KMS-11 (cell line): ENCODE measurements around the gene SPAG6.
A peak's percentile ranks its signal among the peaks of the same experiment; 100 is the strongest.

Experiments
- H2AFZ ChIP-seq: fragments of 200-600 bp; sonication (generic); 2 replicates; pipeline ENCODE4 v1.6.1; 2016; ENCODE audit warnings: antibody characterized with exemption, mixed run types, low read depth
- H3K27ac ChIP-seq: fragments of 200-600 bp; sonication (generic); 2 replicates; pipeline ENCODE4 v1.6.1; 2016; ENCODE audit warnings: mild to moderate bottlenecking, mixed run types
- H3K27me3 ChIP-seq: fragments of 200-600 bp; sonication (generic); 2 replicates; pipeline ENCODE4 v1.6.1; 2017; ENCODE audit warnings: mild to moderate bottlenecking, low read depth, mixed run types, moderate library complexity; ENCODE audit not compliant: insufficient read depth
- H3K36me3 ChIP-seq: fragments of 200-600 bp; sonication (generic); 2 replicates; pipeline ENCODE4 v1.6.1; 2017; ENCODE audit warnings: mild to moderate bottlenecking, mixed run types; ENCODE audit not compliant: insufficient read depth
- H3K4me1 ChIP-seq: fragments of 200-600 bp; sonication (generic); 2 replicates; pipeline ENCODE4 v1.6.1; 2016; ENCODE audit warnings: mild to moderate bottlenecking, low read depth, mixed run types; ENCODE audit not compliant: poor library complexity, severe bottlenecking
- H3K4me2 ChIP-seq: fragments of 200-600 bp; sonication (generic); 2 replicates; pipeline ENCODE4 v1.7.0; 2016; ENCODE audit warnings: mild to moderate bottlenecking, mixed run types
- H3K4me3 ChIP-seq: fragments of 200-600 bp; sonication (generic); IDR thresholded peaks from 2 replicates; pipeline ENCODE4 v1.6.1; 2017; ENCODE audit warnings: low read depth, low read length, mixed read lengths; ENCODE audit not compliant: insufficient read depth
- H3K79me2 ChIP-seq: fragments of 200-600 bp; sonication (generic); 2 replicates; pipeline ENCODE4 v1.6.1; 2016; ENCODE audit warnings: low read depth, mixed run types; ENCODE audit not compliant: insufficient read depth
- H3K9ac ChIP-seq: fragments of 200-600 bp; sonication (generic); 2 replicates; pipeline ENCODE4 v1.6.1; 2016; ENCODE audit warnings: mild to moderate bottlenecking, mixed run types
- H4K20me1 ChIP-seq: fragments of 200-600 bp; sonication (generic); 2 replicates; pipeline ENCODE4 v1.6.1; 2016; ENCODE audit warnings: mild to moderate bottlenecking, mixed run types; ENCODE audit not compliant: insufficient read depth
- CTCF ChIP-seq: fragments of 200-600 bp; sonication (generic); conservative IDR thresholded peaks from 2 replicates; pipeline ENCODE4 v1.6.1; 2017; ENCODE audit warnings: low read depth, mild to moderate bottlenecking, antibody characterized with exemption, low read length, moderate library complexity, mixed read lengths

Gene SPAG6

DNA sequence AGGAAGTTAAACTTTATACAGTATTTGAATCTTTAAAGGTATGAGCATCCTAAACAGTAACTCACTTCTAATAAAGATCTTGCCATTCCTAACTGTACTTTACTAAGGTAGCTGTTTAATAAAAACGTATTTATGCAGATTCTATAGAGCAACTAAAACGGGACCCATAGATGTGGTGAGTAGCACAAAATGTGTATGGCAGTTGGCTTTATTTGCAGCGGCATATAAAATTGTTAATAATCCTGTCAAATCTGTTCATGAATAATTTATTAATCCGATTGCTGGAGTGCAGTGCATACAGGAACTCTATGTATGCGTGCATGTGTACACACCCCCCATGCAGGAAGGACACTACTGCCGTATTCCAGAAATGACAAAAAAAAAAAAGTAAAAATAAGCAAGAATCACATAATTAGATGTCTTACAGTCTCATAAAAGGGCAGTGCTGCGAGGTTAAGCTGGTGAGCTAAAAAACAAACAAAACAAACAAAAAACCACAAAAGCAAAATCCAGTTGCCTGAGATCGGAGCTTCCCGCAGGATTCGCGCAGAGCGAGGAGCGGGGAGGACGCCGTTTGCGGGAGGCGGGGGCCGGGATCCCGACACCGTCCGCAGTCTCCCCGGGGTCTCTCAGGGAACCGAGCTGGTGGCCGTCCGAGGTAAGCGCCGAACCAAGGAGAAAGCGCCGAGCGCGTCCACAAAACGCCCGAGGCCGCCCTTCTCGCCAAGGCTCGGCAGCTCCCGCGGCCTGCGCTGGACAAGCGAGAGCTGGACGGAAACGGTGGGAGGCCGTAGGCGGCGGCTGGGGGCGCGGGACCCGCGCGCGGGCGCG lies 29.6 kb upstream of the SPAG6 start:
- H3K4me1 ChIP-seq, result peaks cover 58% of the 10 kb centered on the region
- no peak for TF ChIP-seq CTCF
- peak overlapping the region; percentile 56 for H2AFZ ChIP-seq
- H3K79me2 ChIP-seq, result peaks cover 88% of the 10 kb centered on the region
- no peak overlapping the region for H3K4me3 ChIP-seq
- no peaks in the 10 kb centered on the region for H4K20me1 ChIP-seq
- peak overlapping the region; percentile 95 for H3K9ac ChIP-seq
- peak overlapping the region; percentile 97 for H3K27ac ChIP-seq
- H3K4me2 ChIP-seq, result peak overlapping the region; percentile 97
- 0 out of 2 replicates have a peak, but pooled peaks cover 5% of the 10 kb centered on the region for H3K36me3 ChIP-seq
- no peaks in the 10 kb centered on the region for H3K27me3 ChIP-seq

DNA sequence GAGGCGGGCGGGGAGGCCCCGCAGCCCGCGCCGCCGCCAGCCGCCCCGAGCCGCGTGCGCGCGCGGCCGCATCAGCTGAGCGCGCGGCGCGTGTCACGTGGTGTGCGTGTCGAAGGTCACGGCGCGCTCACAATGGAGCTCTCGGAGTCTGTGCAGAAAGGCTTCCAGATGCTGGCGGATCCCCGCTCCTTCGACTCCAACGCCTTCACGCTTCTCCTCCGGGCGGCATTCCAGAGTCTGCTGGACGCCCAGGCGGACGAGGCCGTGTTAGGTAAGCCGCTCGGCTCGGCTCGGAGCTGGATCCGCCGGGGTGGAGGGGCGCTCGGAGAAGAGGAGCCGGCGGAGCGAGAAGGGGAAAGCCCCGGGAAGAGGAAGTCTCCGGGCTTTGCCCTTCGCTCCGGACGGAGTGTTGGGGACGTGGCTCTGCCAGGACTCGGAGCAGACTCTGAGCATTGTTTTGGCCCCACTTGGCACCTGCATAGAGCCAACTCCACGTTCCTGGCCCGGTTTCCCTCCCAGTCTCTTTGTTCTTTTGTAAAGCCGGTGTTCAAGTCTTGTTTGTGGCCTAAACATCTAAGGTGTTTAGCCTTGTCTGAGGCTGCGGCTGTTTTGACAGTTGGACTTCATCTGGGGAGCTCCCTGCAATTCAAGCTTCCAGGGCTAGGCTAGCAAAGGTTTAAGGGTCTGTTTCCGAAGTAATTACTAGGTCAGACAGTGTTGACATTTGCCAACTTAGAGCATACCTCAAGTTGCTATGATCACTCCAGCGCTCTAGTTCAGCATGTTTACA lies 28.8 kb upstream of the SPAG6 start, which contains the start of gene COMMD3:
TSS of gene COMMD3 (plus strand) at position 103 of the 790 bp plus-strand sequence. CDS start at position 133, 30 bp downstream.
- peak within 1 kb of the TSS; percentile 95 for H3K9ac ChIP-seq
- H3K36me3 ChIP-seq, result 0 out of 2 replicates have a peak, but pooled peaks cover 5% of the 10 kb centered on the region
- H3K4me3 ChIP-seq, result no peak within 1 kb of the TSS
- no peak for TF ChIP-seq CTCF
- peak within 1 kb of the TSS; percentile 97 for H3K27ac ChIP-seq
- H4K20me1 ChIP-seq, result no peaks in the 10 kb centered on the region
- H3K4me2 ChIP-seq, result peak within 1 kb of the TSS; percentile 97
- peak within 1 kb of the TSS; percentile 56 for H2AFZ ChIP-seq
- peaks cover 80% of the 10 kb centered on the region for H3K79me2 ChIP-seq
- peaks cover 50% of the 10 kb centered on the region for H3K4me1 ChIP-seq
- no peaks in the 10 kb centered on the region for H3K27me3 ChIP-seq

DNA sequence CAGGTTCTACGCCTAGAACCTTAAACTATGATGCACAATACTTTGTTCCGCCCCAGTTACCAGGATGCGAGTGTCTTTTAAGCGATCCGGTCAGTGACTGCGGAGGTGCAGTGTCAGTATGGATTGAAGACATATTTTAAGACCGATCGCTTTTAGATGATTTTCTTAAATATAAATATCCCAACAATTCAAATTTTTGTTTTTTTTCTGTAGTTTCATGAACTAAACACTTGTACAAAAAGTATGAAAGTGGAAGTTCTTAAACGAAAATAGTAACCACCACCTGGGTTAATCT lies 28.3 kb upstream of the SPAG6 start:
- no peak overlapping the region for H3K4me3 ChIP-seq
- peaks cover 76% of the 10 kb centered on the region for H3K79me2 ChIP-seq
- H2AFZ ChIP-seq, result peak overlapping the region; percentile 41; the same call in 1 of the 2 replicates
- peaks cover 1% of the 10 kb centered on the region for H3K27me3 ChIP-seq
- H3K9ac ChIP-seq, result peak overlapping the region; percentile 95
- peak overlapping the region; percentile 90 for H3K4me2 ChIP-seq
- no peaks in the 10 kb centered on the region for H4K20me1 ChIP-seq
- H3K36me3 ChIP-seq, result 0 out of 2 replicates have a peak, but pooled peaks cover 5% of the 10 kb centered on the region
- H3K27ac ChIP-seq, result peak overlapping the region; percentile 97
- H3K4me1 ChIP-seq, result peaks cover 45% of the 10 kb centered on the region
- TF ChIP-seq CTCF, result no peak

- Histone ChIP-seq H3K27ac (peak overlapping the region; percentile 97), H3K9ac (peak overlapping the region; percentile 95), H2AFZ (no peak overlapping the region), H3K4me1 (peaks cover 41% of the 10 kb centered on the region), H3K27me3 (peaks cover 11% of the 10 kb centered on the region), H3K36me3 (peaks cover 5% of the 10 kb centered on the region; the same call in 1 of the 2 replicates), H4K20me1 (no peaks in the 10 kb centered on the region), H3K4me2 (peak overlapping the region; percentile 90), H3K4me3 (no peak overlapping the region), H3K79me2 (peaks cover 81% of the 10 kb centered on the region)
- TF ChIP-seq CTCF, result no peak
These were observed 27.3 kb upstream of the SPAG6 start for GRCh38 chr10:22317771-22318565.
